Stimulated activated CD4-positive, alpha-beta T cell treated with anti-CD3 and anti-CD28 coated beads, Interleukin-1b, Interleukin-23, amount 100 ng/mL, for 1 hour (primary cell): ENCODE results near the gene RXRA.

Experiments used
- DNase-seq, 2 donors: peaks; one replicate each; pipeline ENCODE4 v3.0.0-alpha.2; 2020; ENCODE audit warnings: low read depth in 2 of 2

Gene RXRA

DNA sequence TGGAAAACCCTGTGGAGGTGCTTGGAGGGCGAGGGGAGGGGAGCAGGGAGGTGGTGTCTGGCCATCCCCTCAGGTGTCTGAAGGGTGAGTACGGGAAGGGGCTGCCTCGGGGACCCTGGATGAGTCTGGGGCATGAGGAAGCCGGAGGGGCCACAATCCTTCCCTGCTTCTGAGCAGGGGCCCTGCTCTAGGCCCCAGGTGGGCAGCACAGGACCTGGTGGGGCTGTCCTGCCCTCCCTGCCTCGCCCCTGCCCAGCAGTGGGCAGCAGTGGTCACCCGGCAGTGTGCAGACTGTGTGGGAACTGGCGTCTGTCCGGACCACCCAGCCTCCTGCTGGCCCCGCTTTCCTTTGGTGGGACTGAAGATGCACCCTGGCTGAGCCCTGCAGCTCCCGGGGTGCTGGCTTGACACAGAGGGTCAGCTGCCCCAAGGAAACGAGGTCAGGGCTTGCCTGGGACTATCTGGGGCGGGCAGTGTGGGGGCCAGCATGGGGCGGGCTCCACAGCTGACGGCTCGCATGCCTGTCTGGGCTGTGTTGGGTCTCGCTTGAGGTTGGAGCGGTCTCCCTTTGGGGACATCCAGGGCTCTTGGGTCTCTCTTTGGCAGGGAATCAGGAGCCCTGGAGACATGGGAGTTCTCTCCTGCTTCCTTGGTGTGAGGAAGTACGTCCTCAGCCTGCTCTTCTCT is 26.1 kb downstream of the RXRA start:
- no peak for DNase-seq

DNA sequence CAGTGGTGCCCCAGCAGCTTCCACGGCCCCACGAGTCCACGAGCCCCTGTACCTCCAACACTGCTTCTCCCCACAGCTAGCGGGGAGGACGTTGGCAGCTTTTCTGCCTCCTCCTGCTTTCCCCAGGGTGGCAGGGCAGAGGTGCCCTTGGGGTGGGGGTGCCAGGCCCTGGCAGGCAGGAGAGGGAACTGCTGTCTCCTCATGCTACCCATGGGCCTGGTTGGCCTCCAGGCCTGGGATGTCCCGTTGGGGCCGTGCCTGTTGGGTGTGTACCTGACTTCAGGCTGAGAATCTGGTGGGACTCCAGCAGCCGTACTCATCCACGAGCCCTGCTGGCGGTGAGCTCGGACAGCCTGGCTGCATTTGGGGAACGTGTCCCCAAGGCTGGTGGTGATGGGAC is 27.3 kb downstream of the RXRA start:
- no peak for DNase-seq

DNA sequence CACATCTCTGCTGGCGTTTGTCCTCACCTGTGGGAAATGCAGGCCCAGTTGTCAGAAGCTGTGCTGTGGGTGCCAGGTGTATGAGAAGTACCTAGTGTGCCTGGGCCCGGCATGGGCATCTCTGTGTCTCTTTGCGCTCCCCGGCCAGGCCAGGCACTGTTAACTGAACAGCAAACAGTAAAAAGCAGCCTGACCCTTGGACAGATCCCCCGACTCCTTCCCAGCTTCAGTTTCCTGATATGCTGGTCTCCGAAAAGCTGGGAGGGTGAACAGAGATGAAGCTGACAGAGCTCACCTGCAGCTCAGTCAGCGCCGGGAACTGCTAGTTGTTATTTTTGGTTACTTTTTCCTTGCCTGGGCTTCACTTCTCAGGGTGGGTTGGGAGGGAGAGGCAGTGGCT is 28.9 kb downstream of the RXRA start:
- no peak for DNase-seq

GRCh38 chr9:134355561-134356279 is 29.5 kb downstream of the RXRA start:
- no peak for DNase-seq

DNA sequence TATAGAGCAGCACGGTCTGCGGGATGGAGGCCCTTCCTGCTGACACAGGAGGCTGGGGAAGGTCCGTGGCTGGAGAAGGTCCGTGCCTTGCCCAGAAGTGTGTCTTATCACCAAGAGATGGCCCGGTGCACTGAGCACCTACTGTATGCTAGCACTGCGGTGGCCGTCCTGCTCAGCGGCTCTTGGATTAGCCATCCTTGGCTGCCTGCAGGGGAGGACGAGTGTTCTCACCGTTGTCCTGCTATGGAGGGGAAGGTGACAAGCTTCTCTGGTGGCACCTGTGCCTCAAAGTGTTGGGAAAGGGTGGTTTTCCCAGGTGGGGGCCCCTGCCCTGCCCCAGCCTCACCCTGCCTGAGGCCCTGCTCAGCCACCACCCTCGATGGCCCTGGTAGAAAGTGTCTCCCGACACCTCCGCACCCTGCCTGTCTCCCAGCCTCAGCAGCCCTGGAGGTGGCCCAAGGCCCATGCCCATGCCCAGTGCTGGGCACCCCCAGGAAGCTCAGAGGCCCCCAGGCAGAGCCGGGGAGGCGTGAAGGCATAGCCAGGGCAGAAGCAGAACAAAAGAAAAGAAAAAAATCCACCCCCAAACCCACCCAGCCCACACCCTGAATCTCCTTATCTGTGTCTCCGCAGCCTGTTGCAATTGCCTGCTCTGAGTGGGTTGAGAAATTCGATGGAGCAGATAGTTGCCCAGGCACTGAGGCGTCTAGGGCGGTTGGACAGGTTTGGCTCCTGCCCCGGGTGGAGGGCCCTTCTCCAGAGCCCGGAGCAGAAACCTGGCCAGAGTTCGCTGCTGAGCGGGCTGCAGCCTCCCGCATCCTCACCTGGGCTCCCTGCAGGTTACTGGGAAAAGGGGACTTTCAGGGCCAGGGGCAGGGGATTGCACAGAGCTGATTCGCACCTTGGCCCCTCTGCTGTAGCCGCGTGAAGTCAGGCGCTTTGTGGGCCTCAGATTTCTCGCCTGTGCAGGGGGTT is 30.5 kb downstream of the RXRA start:
- no peak for DNase-seq

DNA sequence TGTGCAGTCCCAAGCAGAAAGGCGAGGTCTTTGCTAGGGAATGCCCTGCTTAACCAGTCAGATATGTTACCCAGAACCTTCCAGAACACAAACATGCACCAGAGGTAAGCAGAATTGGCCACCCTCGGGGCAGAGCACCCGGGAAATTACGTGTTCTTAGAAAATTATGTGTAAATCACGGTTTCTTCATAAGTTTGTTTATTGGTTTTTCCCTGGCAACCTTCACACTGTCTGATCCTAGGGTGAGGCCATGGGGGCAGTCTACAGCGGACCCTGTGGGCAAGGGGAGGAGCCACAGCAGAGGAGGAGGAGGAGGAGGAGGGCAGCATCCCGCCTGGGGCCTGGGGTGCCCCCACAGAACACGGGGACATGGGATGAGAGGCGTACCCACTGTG is 31.4 kb downstream of the RXRA start:
- no peak for DNase-seq

DNA sequence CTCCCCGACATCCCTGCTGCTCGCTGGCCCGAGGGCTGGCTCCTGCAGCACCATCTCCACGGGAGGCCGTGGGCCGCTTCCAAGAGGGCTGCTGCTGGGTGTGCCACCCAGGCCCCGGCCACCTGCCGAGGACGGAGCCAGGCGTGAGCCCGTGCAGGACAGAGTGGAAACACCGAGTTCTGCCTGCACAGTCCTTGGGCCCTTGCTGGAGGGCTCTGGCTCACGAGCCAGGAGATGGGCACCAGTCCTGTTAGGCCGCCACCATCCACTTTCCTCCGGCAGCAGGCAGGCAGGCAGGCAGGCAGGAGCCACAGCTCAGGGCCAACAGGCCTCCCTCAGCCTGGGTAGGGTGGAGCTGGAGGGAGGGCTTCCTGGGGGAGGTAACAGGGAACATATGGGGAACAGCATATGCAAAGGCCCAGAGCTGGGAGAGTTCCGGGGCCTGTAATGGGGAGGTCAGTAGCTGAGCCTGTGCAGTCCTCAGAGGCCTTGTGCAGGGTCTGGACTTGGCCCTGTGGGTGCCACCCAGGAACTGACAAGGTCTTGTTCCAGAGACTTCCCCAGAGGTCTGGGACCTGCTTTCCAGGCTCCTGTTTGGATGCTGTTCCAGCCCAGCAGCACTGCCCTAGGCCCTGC is 31.9 kb downstream of the RXRA start:
- DNase-seq = no peak

DNA sequence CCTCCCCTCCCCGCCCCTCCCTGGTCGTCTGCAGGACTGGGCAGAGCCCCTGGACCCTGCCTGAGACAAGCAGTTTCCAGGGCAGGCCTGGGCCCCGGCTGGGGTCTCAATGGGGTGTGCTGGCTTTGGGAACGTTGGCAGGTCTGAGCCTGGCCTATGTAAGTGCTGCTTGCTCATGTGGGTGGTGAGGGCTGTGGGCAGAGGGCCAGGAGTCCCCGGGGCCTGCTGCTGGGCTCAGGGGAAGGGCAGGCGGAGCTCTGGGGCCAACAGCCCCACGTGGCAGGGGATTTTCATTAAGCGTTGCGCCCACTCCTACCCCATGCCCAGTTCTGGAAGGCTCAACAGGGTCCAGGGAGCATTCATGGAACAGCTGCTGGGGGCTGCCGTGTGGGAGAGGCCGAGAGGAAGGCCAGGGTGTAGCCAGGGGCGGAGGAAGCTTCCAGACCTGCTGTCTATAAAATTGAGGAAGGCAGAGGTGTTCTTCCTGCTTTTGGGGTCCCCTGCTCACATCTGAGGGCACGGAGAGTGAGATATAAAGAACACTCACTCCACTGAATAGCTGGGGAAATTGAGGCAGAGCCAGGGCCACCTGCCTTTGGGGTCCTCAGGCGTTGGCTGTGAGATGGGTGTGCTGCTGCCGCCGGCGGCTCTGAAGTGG is 32.5 kb downstream of the RXRA start:
- no peak for DNase-seq

DNA sequence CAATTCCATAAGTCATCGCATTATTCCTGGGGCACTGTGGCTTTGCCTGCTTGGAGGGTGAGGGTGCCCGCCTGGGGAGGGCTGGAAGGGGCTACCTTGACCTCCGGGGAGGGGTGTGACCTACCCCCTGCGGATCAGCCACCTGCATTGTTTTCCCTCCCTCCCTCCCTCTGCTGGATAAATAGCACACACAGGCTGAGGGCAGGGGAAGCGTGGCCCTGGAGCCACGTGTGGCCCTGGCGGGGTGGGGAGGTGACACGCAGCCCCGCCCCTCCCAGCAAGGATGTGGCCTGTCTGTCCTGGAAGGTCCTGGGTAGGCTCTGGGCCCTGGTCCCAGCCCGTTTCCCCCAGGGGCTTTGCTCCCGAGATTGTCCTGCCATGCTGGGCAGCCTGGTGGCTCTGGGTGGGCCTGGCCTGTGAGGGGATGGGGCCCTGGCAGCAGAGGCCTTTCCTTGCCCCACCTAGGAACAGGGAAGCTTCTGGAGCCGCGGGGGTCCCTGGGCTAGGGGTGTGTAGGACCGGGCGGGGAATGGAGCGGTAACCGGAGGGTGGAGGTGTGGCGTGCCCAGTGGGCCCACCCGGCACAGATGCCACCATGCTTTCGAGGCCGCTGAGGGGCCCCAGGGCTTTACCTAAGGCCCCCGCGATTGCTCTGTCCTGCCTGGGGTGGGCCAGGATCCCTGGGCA is 33.4 kb downstream of the RXRA start:
- no peak for DNase-seq

DNA sequence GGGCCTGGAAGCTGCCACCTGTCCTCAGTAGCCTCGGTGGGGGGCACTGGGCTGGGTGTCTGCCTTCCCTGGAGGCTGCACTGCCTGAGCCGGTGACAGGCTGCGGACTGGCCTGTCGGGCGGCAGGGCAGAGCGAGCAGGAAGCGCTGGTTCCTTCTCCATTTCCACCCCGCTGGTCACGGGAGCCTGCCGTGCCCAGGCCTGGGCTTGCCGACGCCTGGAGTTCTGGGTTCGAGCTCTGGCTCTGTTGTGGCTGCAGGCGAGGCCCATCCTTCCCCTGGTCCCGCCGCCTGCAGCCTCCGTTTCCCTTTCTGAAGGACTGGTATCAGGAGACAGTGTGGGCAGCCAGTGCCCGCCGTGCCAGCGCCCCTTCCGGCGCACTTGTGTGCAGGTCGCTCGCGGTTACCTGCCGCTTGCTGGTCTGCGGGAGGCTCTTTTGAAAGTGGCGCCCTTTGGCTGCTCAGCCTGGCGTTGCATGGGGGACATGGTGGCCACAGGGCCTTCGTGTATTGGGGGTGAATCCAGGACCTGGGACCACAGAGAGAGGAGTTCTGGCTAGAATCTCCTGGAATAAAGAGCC is 34.0 kb downstream of the RXRA start:
- no peak for DNase-seq

DNA sequence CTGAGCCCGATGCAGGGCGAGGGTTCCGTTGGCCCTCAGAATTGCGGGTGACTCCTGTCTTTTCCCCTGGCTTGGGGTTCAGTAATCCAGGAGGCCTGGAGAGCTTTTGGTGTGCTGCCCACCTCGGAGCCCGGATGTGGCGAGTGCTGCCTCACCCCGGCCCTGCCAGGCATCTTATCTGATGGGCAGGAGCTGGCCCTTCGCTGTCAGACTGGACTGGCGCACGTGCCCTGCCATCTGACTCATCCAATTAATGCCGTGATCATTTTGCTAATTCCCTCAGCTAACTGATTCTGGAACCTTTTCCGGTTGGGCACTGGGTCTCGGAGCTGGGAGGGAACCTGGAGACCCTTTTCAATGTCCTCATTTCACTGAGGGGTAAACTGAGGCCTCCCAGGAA is 34.6 kb downstream of the RXRA start:
- DNase-seq = no peak

DNA sequence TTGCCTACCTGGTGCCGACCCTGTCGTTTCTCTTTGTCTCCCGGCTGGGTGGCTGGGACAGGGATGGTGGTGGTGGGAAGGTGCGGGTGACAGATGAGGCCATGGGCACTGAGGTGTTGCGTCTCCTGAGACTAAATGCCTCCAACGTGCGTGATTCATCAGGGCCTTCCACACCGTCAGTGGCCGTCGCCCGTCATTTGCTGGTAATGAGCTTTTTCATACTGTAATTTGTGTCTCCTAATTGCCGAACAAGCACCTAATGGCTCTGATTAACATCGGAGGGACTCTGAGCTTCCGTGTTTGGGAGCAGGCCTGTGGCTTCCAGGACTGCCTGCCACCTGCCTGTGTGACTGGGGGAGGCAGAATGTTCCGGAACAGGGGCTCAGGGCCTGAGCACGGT is 35.2 kb downstream of the RXRA start:
- DNase-seq = no peak

GRCh38 chr9:134361843-134362414 is 35.7 kb downstream of the RXRA start:
- no peak for DNase-seq

DNA sequence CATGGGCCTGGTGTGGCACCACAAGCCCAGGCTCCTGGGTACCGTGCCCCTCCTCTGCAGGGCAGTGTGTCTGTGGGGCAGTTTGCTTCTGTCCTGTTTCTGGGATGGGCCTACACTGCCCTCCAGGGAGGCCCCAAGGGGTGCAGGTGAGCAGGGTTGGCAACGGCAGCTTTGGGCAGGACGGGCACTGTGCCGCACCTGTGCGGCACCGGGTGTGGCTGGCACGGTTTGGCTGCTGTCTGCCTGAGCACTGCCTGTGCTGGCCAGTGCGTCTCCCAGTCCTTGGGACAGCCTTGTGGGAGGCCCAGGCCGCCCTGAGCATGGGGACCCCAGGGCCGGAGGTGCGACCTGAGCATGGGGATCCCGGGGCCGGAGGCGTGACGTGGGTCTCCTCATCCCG is 37.2 kb downstream of the RXRA start:
- DNase-seq = no peak

DNA sequence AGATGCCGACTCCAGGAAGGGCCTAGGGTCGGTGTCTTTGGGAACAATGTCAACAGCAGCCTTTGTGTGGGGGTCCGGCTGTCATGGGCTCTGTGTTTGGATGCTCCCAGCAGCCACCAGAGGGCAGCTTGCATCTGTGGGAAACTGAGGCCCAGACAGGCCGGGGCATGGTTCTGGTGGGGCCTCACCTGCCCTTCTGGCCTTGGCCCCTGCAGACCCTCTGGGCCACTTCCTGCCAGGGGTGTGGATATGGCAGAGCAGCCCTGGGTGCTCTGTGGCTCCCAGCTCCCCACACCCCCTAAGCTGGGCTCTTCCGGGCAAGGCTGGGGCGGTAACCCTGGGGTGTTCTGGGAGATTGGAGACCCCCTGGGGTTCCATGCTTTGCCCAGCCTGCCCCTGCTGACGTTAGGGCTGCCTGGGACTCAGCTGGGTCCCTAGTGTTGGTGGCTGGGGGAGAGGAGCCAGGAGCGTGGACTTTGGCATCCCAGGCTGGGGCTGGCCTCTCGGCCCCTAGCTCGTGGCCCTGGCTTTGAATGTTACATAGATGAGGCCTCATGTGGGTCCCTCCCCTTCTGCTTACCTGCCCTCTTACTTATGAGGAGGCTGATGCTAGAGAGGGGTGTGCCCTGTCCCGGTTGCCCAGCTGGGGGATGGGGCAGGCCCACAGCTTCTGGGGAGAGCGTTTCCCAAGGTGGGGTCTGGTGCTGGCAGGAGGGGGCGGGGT is 38.3 kb downstream of the RXRA start:
- DNase-seq = no peak

DNA sequence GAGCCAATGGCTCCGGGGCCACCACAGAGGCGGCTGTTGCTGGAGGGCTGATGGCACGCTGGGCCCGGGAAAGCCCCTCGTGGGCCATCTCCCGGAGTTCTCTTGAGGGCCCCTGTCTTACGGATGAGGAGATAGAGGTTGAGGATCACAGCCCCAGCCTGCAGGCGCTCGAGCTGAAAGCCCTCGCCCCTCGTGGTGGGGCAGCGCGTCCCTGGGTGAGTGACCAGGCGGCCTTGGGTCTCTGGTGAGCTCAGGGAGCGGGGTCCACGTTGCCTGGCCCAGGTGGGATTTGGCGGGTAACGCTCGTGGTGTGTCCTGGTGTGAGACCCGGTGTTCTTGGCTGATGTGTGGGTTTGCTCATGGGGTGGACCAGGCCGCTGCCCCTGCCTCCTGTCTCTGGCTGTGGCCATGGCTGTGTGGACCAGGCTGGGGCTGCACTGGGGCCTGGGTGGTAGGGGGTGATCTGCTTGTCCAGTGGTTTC is 38.9 kb downstream of the RXRA start:
- no peak for DNase-seq

- DNase-seq = no peak
Observed at GRCh38 chr9:134365791-134366222, 39.6 kb downstream of the RXRA start.

DNA sequence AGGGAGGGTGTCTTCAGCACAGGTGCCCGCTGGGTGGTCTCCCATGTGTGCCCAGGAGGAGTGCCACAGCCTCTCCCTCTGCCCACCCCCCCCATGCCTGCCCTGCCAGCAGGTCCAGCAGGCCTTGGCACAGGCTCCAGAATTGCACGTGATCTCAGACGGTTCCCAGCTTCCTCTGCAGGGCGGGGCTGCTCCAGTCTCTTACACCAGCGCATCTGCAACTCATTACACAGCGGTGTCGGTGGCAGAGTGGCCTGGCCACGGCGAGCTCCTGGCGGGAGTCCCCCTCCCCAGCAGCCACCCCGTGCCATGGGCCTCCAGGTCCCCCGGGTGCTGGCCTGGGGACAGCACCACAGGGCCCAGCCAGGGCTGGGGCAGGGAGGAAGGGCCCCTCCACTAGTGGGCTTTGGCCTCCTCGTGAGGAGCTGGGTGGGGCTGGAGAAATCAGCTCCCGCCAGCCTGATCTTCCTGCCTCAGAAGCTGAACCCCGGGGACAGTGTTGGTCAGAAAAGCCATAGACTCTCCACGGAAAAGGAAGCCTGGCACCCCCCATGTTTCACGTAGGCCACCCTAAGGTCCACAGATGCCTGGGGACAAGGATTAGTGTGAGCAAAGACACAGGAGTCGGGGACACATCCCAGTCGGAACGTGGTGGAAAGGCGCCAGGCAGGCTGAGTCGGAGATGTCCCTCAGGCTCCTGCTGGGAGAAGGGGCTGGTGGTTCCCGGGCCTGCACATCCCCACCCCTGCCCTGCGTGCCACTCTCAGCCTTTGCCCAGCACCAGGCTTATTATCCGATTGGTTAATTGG is 40.2 kb downstream of the RXRA start:
- DNase-seq = no peak
